ENCODE measurements around the gene BOLA2B. TPM values are rescaled to one million over a fixed set of nuclear protein-coding genes. Genes with fewer than 3 reads are reported as not detected.
"Not testable (repeated sequence)": the region's sequence is repeated elsewhere in the genome, so short reads cannot be mapped to it uniquely, and the experiment has no call there.

The BOLA2B gene
- total RNA-seq, 2 donors from 2014 or later = 125 to 134 TPM

- H3K4me3 ChIP-seq (ENCODE audit: low read length); H3K27me3 Mint-ChIP-seq (ENCODE audit: insufficient read depth); H3K4me3 Mint-ChIP-seq; H3K9me3 Mint-ChIP-seq; H3K36me3 Mint-ChIP-seq (ENCODE audit: low read depth); H3K4me1 Mint-ChIP-seq; H3K9me3 ChIP-seq (ENCODE audit: control insufficient read depth, low read length); DNase-seq; H3K27me3 ChIP-seq (ENCODE audit: control insufficient read depth, insufficient read depth, low read length, poor library complexity, severe bottlenecking); H3K9ac ChIP-seq (ENCODE audit: extremely low read depth, low read length, poor library complexity, severe bottlenecking); H3K36me3 ChIP-seq (ENCODE audit: control insufficient read depth, insufficient read depth, low read length); H3K27ac Mint-ChIP-seq; H3K4me1 ChIP-seq (ENCODE audit: control insufficient read depth, insufficient read depth, low read length); H3K27ac ChIP-seq (ENCODE audit: low read depth, low read length): not testable (repeated sequence)
- WGBS, 2 experiments (ENCODE audit: insufficient coverage in 1 of 2, insufficient read length in 1 of 2) = 0% methylated on average over 10 of the region's 52 CpGs; no CpG with 5 or more reads in 1 of the 2 experiments
Observed at GRCh38 chr16:30205541-30206236, 12.2 kb upstream of the BOLA2B start.

GRCh38 chr16:30199608-30200343, 6.3 kb upstream of the BOLA2B start:
- not testable (repeated sequence) for H3K9me3 ChIP-seq (ENCODE audit: control insufficient read depth, low read length); H3K4me3 ChIP-seq (ENCODE audit: low read length); H3K9ac ChIP-seq (ENCODE audit: extremely low read depth, low read length, poor library complexity, severe bottlenecking); H3K27ac ChIP-seq (ENCODE audit: low read depth, low read length); H3K27ac Mint-ChIP-seq; H3K9me3 Mint-ChIP-seq; H3K27me3 ChIP-seq (ENCODE audit: control insufficient read depth, insufficient read depth, low read length, poor library complexity, severe bottlenecking); DNase-seq; H3K36me3 Mint-ChIP-seq (ENCODE audit: low read depth); H3K36me3 ChIP-seq (ENCODE audit: control insufficient read depth, insufficient read depth, low read length); H3K4me3 Mint-ChIP-seq; H3K4me1 ChIP-seq (ENCODE audit: control insufficient read depth, insufficient read depth, low read length); H3K4me1 Mint-ChIP-seq; H3K27me3 Mint-ChIP-seq (ENCODE audit: insufficient read depth)
- no CpG with 5 or more reads among the region's 15 CpGs for WGBS, 2 experiments (ENCODE audit: insufficient coverage in 1 of 2, insufficient read length in 1 of 2)

GRCh38 chr16:30199049-30199448, 5.6 kb upstream of the BOLA2B start, which contains the start of gene SULT1A3:
Gene SULT1A3, plus strand, starts transcription at chr16:30199255. Its CDS starts 1,474 bp downstream, at chr16:30200729.
- H3K4me1 ChIP-seq (ENCODE audit: control insufficient read depth, insufficient read depth, low read length); H3K36me3 Mint-ChIP-seq (ENCODE audit: low read depth); H3K36me3 ChIP-seq (ENCODE audit: control insufficient read depth, insufficient read depth, low read length); H3K27ac Mint-ChIP-seq; H3K4me1 Mint-ChIP-seq; H3K27ac ChIP-seq (ENCODE audit: low read depth, low read length); H3K9me3 ChIP-seq (ENCODE audit: control insufficient read depth, low read length); DNase-seq; H3K27me3 Mint-ChIP-seq (ENCODE audit: insufficient read depth); H3K9ac ChIP-seq (ENCODE audit: extremely low read depth, low read length, poor library complexity, severe bottlenecking); H3K4me3 Mint-ChIP-seq; H3K9me3 Mint-ChIP-seq; H3K27me3 ChIP-seq (ENCODE audit: control insufficient read depth, insufficient read depth, low read length, poor library complexity, severe bottlenecking); H3K4me3 ChIP-seq (ENCODE audit: low read length): not testable (repeated sequence)
- no CpG with 5 or more reads among the region's 3 CpGs for WGBS, 2 experiments (ENCODE audit: insufficient coverage in 1 of 2, insufficient read length in 1 of 2)

- H3K27me3 ChIP-seq (ENCODE audit: control insufficient read depth, insufficient read depth, low read length, poor library complexity, severe bottlenecking); H3K4me3 ChIP-seq (ENCODE audit: low read length); H3K4me3 Mint-ChIP-seq; H3K36me3 Mint-ChIP-seq (ENCODE audit: low read depth); H3K36me3 ChIP-seq (ENCODE audit: control insufficient read depth, insufficient read depth, low read length); H3K9me3 ChIP-seq (ENCODE audit: control insufficient read depth, low read length); H3K27me3 Mint-ChIP-seq (ENCODE audit: insufficient read depth); DNase-seq; H3K27ac ChIP-seq (ENCODE audit: low read depth, low read length); H3K4me1 Mint-ChIP-seq; H3K9ac ChIP-seq (ENCODE audit: extremely low read depth, low read length, poor library complexity, severe bottlenecking); H3K4me1 ChIP-seq (ENCODE audit: control insufficient read depth, insufficient read depth, low read length); H3K27ac Mint-ChIP-seq; H3K9me3 Mint-ChIP-seq: not testable (repeated sequence)
- WGBS, 2 experiments (ENCODE audit: insufficient coverage in 1 of 2, insufficient read length in 1 of 2) = 88% methylated on average over 1 of the region's 2 CpGs; no CpG with 5 or more reads in 1 of the 2 experiments
Observed at GRCh38 chr16:30197001-30197400, 3.5 kb upstream of the BOLA2B start.

- H3K27me3 Mint-ChIP-seq (ENCODE audit: insufficient read depth); H3K27ac Mint-ChIP-seq; H3K4me3 Mint-ChIP-seq; H3K27me3 ChIP-seq (ENCODE audit: control insufficient read depth, insufficient read depth, low read length, poor library complexity, severe bottlenecking); H3K4me1 Mint-ChIP-seq; H3K9me3 ChIP-seq (ENCODE audit: control insufficient read depth, low read length); H3K4me1 ChIP-seq (ENCODE audit: control insufficient read depth, insufficient read depth, low read length); H3K9ac ChIP-seq (ENCODE audit: extremely low read depth, low read length, poor library complexity, severe bottlenecking); H3K36me3 ChIP-seq (ENCODE audit: control insufficient read depth, insufficient read depth, low read length); H3K4me3 ChIP-seq (ENCODE audit: low read length); H3K36me3 Mint-ChIP-seq (ENCODE audit: low read depth); DNase-seq; H3K9me3 Mint-ChIP-seq; H3K27ac ChIP-seq (ENCODE audit: low read depth, low read length): not testable (repeated sequence)
- 6 to 9% methylated on average over 6 to 10 of the region's 60 CpGs for WGBS, 2 experiments (ENCODE audit: insufficient coverage in 1 of 2, insufficient read length in 1 of 2)
Observed at GRCh38 chr16:30194172-30194925, 883 bp upstream of the BOLA2B start.

GRCh38 chr16:30193098-30193497, 368 bp downstream of the BOLA2B start:
- H3K36me3 Mint-ChIP-seq (ENCODE audit: low read depth); H3K27me3 Mint-ChIP-seq (ENCODE audit: insufficient read depth); H3K27me3 ChIP-seq (ENCODE audit: control insufficient read depth, insufficient read depth, low read length, poor library complexity, severe bottlenecking); H3K27ac ChIP-seq (ENCODE audit: low read depth, low read length); H3K4me1 Mint-ChIP-seq; H3K36me3 ChIP-seq (ENCODE audit: control insufficient read depth, insufficient read depth, low read length); H3K4me3 Mint-ChIP-seq; H3K4me3 ChIP-seq (ENCODE audit: low read length); H3K9me3 Mint-ChIP-seq; H3K4me1 ChIP-seq (ENCODE audit: control insufficient read depth, insufficient read depth, low read length); DNase-seq; H3K27ac Mint-ChIP-seq; H3K9me3 ChIP-seq (ENCODE audit: control insufficient read depth, low read length); H3K9ac ChIP-seq (ENCODE audit: extremely low read depth, low read length, poor library complexity, severe bottlenecking): not testable (repeated sequence)
- no CpG with 5 or more reads among the region's 21 CpGs for WGBS, 2 experiments (ENCODE audit: insufficient coverage in 1 of 2, insufficient read length in 1 of 2)
